HG03354 (cell line): Measurements from ENCODE around the gene IP6K1.
A peak's percentile ranks its signal among the peaks of the same experiment; 100 is the strongest.

Source experiments
- ATAC-seq: cut with Tn5 transposase; IDR thresholded peaks from one replicate; pipeline ENCODE4 v1.9.1; 2021; ENCODE audit warnings: mild to moderate bottlenecking; ENCODE audit not compliant: unreplicated experiment, poor library complexity, severe bottlenecking

Gene IP6K1

DNA sequence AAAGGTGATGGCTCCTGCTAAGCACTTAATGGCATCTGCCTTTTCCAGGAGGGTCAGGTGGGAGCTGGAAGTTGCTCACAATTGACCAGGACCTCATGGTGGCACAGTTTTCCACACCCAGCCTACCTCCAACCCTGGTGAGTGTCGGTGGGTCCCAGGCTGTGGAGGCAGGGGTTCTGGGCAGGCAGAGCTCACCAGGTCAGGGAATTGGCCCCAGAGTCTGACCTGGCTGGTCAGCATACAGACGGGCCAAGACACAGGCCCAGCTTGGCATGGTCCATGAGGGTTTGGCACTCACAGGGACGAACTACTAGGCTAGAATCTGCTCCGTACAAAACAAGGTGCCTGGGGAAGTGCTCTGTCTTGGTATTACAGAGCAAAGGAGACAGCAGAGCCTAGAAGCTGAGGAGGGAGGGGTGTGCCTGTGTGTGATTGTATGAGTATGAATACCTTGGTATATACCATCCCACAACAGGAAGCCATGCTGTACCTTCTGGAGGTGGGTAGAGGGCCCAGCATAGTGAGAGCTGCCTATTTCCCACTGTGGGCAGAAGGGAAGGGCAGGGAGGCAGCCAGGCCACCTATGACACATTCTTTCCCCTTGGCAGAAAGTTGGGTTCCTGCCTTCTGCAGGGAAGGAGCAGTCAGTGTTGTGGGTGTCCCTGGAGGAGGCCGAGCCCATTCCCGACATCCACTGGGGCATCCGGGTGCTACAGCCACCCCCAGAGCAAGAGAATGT lies 105.7 kb downstream of the IP6K1 start:
- ATAC-seq, result no peak

DNA sequence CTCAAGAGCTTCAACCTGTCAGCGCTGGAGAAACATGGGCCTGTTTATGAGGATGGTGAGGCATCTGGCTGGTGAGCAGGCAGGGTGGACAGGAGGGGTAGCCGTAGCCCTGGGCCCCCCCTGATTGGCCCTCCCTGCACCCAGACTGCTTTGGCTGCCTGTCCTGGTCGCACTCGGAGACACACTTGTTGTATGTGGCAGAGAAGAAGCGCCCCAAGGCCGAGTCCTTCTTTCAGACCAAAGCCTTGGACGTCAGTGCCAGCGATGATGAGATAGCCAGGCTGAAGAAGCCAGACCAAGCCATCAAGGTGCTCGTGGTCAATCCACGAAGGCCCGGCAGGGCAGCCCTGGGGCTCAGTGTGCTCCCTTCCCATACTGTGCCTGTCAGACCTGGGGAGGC lies 110.4 kb downstream of the IP6K1 start:
- no peak for ATAC-seq

DNA sequence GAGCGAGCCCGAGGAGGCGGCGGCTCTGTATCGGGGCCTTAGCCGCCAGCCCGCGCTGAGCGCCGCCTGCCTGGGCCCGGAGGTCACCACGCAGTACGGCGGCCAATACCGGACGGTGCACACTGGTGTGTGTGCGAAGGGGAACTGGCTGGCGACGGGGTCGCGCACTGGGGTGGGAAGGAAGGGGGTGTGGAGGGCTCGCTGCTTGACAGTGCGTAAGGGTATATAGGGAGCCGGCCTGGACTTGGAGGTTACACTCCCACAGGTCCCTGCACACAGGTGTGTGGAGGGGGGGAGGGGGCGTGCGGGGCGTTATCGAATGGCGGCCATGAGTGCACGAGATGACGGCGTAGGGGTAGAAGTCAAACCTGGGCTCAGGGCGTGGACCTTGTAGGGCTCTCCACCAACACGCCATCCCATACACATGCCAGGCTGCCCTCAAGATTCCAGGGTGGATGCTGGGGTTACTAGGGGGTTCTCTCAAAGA lies 111.8 kb downstream of the IP6K1 start:
- peak; percentile 34 for ATAC-seq
